Measurements from ENCODE around the gene ZNF628. TPM values are rescaled to one million over a fixed set of nuclear protein-coding genes. Genes with fewer than 3 reads are reported as not detected.

ZNF628 gene
- total RNA-seq, 2 donors from 2014 or later: 8.6 to 8.9 TPM

DNA sequence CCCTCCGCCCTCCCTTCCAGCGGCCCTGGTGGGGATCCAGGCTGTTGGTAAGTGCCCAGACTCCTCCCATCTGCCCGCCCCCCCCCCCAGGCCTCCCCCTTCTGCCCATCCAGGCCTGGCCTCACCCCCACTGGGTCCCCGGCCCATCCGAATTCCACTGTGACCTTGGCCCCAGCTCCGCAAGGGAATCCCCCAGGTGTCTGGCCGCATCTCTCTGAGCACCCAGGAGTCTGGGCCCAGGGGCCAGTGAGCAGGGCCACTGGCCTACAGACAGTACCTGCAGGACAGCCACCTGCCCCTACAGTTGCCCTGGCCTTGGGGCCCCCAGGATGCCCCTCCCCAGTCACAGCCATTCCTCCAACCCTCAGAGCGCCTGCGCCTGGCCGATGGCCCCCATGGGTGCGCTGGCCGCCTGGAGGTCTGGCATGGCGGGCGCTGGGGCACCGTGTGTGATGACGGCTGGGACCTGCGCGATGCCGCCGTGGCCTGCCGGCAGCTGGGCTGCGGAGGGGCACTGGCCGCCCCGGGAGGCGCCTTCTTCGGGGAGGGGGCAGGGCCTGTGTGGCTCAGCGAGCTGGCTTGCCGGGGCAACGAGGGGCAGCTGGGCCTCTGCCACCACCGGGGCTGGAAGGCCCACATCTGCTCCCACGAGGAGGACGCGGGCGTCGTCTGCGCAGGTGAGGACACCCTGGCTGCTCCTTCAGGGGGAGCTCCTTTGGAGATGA, 12.7 kb downstream of the ZNF628 start:
- no peak overlapping the region for H3K9ac ChIP-seq (ENCODE audit: low read depth in 2 of 2, low read length in 2 of 2)
- H3K36me3 ChIP-seq: no peaks in the 10 kb centered on the region
- TF ChIP-seq, protein P1, sequence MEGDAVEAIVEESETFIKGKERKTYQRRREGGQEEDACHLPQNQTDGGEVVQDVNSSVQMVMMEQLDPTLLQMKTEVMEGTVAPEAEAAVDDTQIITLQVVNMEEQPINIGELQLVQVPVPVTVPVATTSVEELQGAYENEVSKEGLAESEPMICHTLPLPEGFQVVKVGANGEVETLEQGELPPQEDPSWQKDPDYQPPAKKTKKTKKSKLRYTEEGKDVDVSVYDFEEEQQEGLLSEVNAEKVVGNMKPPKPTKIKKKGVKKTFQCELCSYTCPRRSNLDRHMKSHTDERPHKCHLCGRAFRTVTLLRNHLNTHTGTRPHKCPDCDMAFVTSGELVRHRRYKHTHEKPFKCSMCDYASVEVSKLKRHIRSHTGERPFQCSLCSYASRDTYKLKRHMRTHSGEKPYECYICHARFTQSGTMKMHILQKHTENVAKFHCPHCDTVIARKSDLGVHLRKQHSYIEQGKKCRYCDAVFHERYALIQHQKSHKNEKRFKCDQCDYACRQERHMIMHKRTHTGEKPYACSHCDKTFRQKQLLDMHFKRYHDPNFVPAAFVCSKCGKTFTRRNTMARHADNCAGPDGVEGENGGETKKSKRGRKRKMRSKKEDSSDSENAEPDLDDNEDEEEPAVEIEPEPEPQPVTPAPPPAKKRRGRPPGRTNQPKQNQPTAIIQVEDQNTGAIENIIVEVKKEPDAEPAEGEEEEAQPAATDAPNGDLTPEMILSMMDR (IDR thresholded peaks at IDR 0.05): no peak
- no peaks in the 10 kb centered on the region for H3K9me3 ChIP-seq
- intact Hi-C loops (cut with DNase I): no loop called here
- no peak for DNase-seq
- no peak overlapping the region for H3K4me3 ChIP-seq
- H3K4me1 ChIP-seq: peaks cover 10% of the 10 kb centered on the region
- H3K27me3 ChIP-seq: no peaks in the 10 kb centered on the region
- H3K27ac ChIP-seq: peak overlapping the region; percentile 9

DNA sequence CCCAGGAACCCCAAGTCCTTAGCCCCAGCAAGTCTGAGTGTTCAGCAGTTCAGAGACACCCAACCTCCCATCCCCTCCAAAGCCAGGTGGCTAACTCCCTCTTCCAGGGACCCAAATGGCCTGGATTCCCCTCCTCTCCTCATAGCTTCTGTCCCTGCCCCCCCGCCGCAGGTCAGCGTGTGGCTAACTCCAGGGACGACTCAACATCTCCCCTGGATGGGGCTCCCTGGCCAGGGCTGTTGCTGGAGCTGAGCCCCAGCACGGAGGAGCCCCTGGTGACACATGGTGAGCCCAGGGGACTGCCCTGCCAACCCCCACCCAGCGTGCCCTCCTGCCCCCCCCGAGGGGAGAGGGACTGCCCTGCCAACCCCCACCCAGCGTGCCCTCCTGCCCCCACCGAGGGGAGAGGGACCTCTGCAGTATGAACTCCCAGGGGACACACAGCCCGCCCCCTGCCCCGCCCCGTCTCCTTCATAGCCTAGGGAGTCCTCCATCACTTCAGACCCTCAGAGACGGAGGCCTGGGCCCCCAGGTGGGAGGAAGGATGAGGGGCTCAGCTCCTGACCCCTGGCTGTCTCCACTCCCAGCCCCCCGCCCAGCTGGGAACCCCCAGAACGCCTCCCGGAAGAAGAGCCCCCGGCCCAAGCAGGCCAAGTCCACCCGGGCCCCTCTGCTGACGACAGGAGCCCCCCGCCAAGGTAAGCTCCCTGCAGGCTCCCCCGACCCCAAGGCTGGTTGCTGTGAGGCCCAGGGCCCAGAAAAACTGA, 13.5 kb downstream of the ZNF628 start:
- Histone ChIP-seq H3K4me1 (peaks cover 3% of the 10 kb centered on the region), H3K9me3 (no peaks in the 10 kb centered on the region), H3K36me3 (no peaks in the 10 kb centered on the region), H3K27ac (peak overlapping the region; percentile 9), H3K4me3 (no peak overlapping the region), H3K9ac (ENCODE audit: low read depth in 2 of 2, low read length in 2 of 2) (no peak overlapping the region), H3K27me3 (no peaks in the 10 kb centered on the region)
- intact Hi-C loops (cut with DNase I): no loop called here
- no peak for DNase-seq
- TF ChIP-seq, protein P1 (IDR thresholded peaks at IDR 0.05): no peak

DNA sequence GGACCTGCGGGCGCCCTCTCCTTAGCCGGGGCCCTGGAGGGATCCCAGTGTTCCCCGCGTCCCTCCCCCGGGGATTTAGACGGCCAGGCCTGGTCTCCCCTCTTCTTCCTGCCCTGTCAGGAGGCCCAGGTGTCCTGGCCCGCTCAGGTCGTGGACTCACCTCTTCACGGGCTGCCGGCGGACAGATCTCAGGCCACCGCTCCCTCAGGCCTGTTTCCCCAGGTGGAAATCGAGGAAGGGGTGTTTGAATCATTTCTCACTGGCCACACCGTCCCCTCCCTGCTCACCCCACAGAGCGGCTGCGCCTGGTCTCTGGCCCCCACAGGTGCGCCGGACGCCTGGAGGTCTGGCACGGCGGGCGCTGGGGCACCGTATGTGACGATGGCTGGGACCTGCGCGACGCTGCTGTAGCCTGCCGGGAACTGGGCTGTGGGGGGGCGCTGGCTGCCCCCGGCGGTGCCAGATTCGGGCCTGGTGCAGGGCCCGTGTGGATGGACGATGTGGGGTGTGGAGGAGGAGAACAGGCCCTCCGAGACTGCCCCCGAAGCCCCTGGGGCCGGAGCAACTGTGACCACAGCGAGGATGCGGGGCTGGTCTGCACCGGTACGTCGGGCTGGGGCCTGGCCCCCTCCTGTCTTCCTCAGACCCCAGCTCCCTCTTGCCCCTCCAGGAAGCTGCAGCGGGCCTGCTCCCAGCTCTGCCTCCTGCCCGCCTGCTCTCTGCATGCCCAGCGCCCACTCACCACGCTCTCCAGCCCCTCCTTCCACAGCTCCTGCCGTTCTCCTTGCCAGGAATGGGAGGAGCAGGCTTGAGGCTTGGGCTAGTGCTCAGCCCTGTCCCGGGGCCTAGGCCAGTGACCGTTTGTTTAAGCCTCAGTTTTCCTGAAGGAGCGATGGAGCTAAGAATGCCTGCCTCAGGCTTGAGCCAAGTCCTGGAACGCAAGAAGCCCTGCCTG, 14.3 kb downstream of the ZNF628 start:
- H3K4me3 ChIP-seq: no peak overlapping the region
- H3K9ac ChIP-seq (ENCODE audit: low read depth in 2 of 2, low read length in 2 of 2): no peak overlapping the region
- no peak overlapping the region for H3K27ac ChIP-seq
- DNase-seq: no peak
- no peaks in the 10 kb centered on the region for H3K27me3 ChIP-seq
- TF ChIP-seq, protein P1 (IDR thresholded peaks at IDR 0.05): no peak
- no peaks in the 10 kb centered on the region for H3K36me3 ChIP-seq
- intact Hi-C loops (cut with DNase I): no loop called here
- no peaks in the 10 kb centered on the region for H3K4me1 ChIP-seq
- H3K9me3 ChIP-seq: no peaks in the 10 kb centered on the region

DNA sequence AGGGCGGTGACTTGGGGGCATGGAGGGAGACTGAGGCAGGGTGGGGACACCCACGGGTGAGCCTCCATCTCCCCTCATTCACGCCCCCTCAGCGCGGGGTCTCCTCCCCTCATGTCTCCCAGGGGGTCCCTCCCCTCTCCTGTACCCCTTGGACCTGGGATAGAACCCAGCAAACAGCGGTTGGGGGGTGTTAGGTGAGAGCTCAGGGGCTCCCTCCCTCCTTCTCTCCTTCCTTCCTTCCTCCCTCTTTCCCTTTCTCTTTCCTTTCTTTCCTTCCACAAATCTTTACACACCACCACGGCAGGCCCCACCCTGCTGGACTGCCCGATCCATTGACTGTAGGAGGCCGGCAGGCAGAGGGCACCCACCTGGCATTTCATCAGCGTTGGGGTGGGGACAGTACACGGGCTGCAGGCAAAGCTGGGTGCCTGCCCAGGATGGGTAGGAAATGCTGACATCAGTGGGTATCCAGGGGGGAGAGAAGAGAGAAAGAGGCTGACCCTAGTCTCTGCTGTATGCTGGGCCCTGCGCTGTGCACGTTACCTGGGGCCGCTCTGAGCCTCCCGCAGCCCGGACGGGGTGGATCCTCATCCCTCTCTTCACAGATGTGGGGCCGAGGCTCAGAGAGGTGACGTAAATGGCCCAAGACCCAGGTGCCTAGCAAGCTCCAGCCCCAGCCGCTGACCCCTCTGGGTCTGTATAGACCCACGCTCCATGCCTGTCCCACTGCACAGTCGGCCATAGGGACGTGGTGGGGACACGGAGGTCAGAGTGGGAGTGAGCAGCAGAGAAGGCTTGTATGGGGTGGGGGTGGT, 15.3 kb downstream of the ZNF628 start:
- TF ChIP-seq, protein P1 (IDR thresholded peaks at IDR 0.05): no peak
- Histone ChIP-seq H3K4me3 (no peak overlapping the region), H3K27ac (no peak overlapping the region), H3K27me3 (no peaks in the 10 kb centered on the region), H3K9me3 (no peaks in the 10 kb centered on the region), H3K4me1 (no peaks in the 10 kb centered on the region), H3K36me3 (no peaks in the 10 kb centered on the region), H3K9ac (ENCODE audit: low read depth in 2 of 2, low read length in 2 of 2) (no peak overlapping the region)
- DNase-seq: no peak
- intact Hi-C loops (cut with DNase I): no loop called here

Measured in colonic mucosa (tissue), 4 donors.